ENCODE measurements around the gene SBNO1.

SBNO1 gene

DNA sequence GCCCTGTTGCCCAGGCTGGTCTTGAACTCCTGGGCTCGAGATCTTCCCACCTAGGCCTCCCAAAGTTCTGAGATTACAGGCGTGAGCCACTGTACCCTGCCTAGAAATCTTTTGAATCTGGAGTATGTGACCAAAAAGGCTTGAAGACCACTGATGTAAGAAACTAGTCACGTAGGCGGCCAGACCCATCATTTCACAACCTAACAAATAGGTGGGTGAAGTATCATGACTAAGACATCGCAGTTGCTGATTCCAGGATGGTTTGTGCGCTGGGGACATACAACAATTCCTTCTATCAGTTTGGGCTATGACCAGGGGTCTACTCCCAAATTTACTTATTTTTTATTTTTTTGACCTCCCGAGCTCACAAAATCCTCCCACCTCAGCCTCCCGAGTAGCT, 81.2 kb downstream of the SBNO1 start:
- H3K36me3 ChIP-seq (ENCODE audit: control insufficient read depth, low read length), result no peaks in the 10 kb centered on the region
- H3K27me3 ChIP-seq (ENCODE audit: control insufficient read depth, low read length), result no peaks in the 10 kb centered on the region
- no peaks in the 10 kb centered on the region for H3F3A ChIP-seq (ENCODE audit: control insufficient read depth, insufficient read depth)
- H3K27ac ChIP-seq (ENCODE audit: low read depth, low read length), result no peak overlapping the region
- H3K9me3 ChIP-seq (ENCODE audit: control insufficient read depth, insufficient read depth, low read length), result no peaks in the 10 kb centered on the region
- H3K4me3 ChIP-seq (ENCODE audit: low read length), result no peak overlapping the region
- no peaks in the 10 kb centered on the region for H3K9me2 ChIP-seq (replicated peaks; ENCODE audit: control insufficient read depth, low read length)
- H3K4me2 ChIP-seq (ENCODE audit: low read length), result no peak overlapping the region
- H4K20me1 ChIP-seq (ENCODE audit: control insufficient read depth, insufficient read depth, low read depth, low read length), result no peaks in the 10 kb centered on the region
- TF ChIP-seq, protein P1, sequence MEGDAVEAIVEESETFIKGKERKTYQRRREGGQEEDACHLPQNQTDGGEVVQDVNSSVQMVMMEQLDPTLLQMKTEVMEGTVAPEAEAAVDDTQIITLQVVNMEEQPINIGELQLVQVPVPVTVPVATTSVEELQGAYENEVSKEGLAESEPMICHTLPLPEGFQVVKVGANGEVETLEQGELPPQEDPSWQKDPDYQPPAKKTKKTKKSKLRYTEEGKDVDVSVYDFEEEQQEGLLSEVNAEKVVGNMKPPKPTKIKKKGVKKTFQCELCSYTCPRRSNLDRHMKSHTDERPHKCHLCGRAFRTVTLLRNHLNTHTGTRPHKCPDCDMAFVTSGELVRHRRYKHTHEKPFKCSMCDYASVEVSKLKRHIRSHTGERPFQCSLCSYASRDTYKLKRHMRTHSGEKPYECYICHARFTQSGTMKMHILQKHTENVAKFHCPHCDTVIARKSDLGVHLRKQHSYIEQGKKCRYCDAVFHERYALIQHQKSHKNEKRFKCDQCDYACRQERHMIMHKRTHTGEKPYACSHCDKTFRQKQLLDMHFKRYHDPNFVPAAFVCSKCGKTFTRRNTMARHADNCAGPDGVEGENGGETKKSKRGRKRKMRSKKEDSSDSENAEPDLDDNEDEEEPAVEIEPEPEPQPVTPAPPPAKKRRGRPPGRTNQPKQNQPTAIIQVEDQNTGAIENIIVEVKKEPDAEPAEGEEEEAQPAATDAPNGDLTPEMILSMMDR (IDR thresholded peaks at IDR 0.05; ENCODE audit: low read depth, low read length, poor library complexity, severe bottlenecking), result no peak
- no peak for TF ChIP-seq EZH2phosphoT487 (IDR thresholded peaks at IDR 0.05; ENCODE audit: borderline replicate concordance, low read length)
- peaks cover under 1% of the 10 kb centered on the region for H3K4me1 ChIP-seq (ENCODE audit: control insufficient read depth, low read length)
- H3K79me2 ChIP-seq (ENCODE audit: control insufficient read depth, low read length), result no peaks in the 10 kb centered on the region

DNA sequence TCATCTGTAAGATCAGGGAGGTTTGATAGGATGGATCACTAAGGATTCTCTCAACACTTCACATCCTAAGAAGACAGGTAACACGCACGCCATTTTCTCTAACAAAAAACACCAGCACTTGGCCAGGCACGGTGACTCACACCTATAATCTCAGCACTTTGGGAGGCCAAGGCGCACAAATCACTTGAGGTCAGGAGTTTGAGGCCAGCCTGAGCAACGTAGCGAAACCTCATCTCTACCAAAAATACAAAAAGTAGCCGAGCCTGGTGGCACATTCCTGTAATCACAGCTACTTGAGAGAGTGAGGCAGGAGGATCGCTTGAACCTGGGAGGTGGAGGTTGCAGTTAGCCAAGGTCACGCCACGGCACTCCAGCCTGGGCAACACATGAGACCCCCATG, 82.5 kb downstream of the SBNO1 start:
- TF ChIP-seq, protein P1 (IDR thresholded peaks at IDR 0.05; ENCODE audit: low read depth, low read length, poor library complexity, severe bottlenecking), result no peak
- no peak for TF ChIP-seq EZH2phosphoT487 (IDR thresholded peaks at IDR 0.05; ENCODE audit: borderline replicate concordance, low read length)
- no peaks in the 10 kb centered on the region for H3K79me2 ChIP-seq (ENCODE audit: control insufficient read depth, low read length)
- no peaks in the 10 kb centered on the region for H3K9me3 ChIP-seq (ENCODE audit: control insufficient read depth, insufficient read depth, low read length)

DNA sequence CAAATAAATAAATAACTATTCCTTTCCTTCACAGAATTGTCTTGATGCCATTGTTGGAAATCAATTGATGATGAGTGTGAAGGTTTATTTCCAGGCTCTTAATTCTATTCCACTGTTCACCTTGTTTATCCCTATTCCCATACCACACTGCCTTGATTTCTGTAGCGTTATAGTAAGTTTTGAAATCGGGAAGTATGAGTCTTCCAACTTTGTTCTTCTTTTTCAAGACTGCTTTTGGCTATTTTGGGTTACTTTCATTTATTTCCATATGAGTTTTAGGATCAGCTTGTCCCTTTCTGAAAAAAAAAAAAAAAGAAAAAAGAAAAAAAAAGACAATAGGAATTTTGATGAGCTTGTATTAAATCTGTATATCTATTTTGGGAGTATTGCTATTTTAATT, 83.7 kb downstream of the SBNO1 start:
- Histone ChIP-seq H3K27me3 (ENCODE audit: control insufficient read depth, low read length) (no peaks in the 10 kb centered on the region), H3K9me3 (ENCODE audit: control insufficient read depth, insufficient read depth, low read length) (no peaks in the 10 kb centered on the region), H3K4me1 (ENCODE audit: control insufficient read depth, low read length) (peaks cover 6% of the 10 kb centered on the region), H3K27ac (ENCODE audit: low read depth, low read length) (no peak overlapping the region), H3F3A (ENCODE audit: control insufficient read depth, insufficient read depth) (no peaks in the 10 kb centered on the region), H3K79me2 (ENCODE audit: control insufficient read depth, low read length) (no peaks in the 10 kb centered on the region), H4K20me1 (ENCODE audit: control insufficient read depth, insufficient read depth, low read depth, low read length) (no peaks in the 10 kb centered on the region), H3K36me3 (ENCODE audit: control insufficient read depth, low read length) (no peaks in the 10 kb centered on the region), H3K9me2 (replicated peaks; ENCODE audit: control insufficient read depth, low read length) (no peaks in the 10 kb centered on the region), H3K4me2 (ENCODE audit: low read length) (no peak overlapping the region), H3K4me3 (ENCODE audit: low read length) (no peak overlapping the region)
- no peak for TF ChIP-seq EZH2phosphoT487 (IDR thresholded peaks at IDR 0.05; ENCODE audit: borderline replicate concordance, low read length)
- TF ChIP-seq, protein P1 (IDR thresholded peaks at IDR 0.05; ENCODE audit: low read depth, low read length, poor library complexity, severe bottlenecking), result no peak

More for the DNA sequence above, 82.5 kb downstream of the SBNO1 start:
- H3K27me3 ChIP-seq (ENCODE audit: control insufficient read depth, low read length), result no peaks in the 10 kb centered on the region
- H3F3A ChIP-seq (ENCODE audit: control insufficient read depth, insufficient read depth), result no peaks in the 10 kb centered on the region
- H3K27ac ChIP-seq (ENCODE audit: low read depth, low read length), result no peak overlapping the region
- no peaks in the 10 kb centered on the region for H4K20me1 ChIP-seq (ENCODE audit: control insufficient read depth, insufficient read depth, low read depth, low read length)
- H3K4me2 ChIP-seq (ENCODE audit: low read length), result no peak overlapping the region
- H3K4me3 ChIP-seq (ENCODE audit: low read length), result no peak overlapping the region
- H3K4me1 ChIP-seq (ENCODE audit: control insufficient read depth, low read length), result peaks cover 6% of the 10 kb centered on the region
- H3K9me2 ChIP-seq (replicated peaks; ENCODE audit: control insufficient read depth, low read length), result no peaks in the 10 kb centered on the region
- H3K36me3 ChIP-seq (ENCODE audit: control insufficient read depth, low read length), result no peaks in the 10 kb centered on the region

Data from DOHH2 (cell line).